ENCODE data around the gene QRICH2.

The QRICH2 gene

DNA sequence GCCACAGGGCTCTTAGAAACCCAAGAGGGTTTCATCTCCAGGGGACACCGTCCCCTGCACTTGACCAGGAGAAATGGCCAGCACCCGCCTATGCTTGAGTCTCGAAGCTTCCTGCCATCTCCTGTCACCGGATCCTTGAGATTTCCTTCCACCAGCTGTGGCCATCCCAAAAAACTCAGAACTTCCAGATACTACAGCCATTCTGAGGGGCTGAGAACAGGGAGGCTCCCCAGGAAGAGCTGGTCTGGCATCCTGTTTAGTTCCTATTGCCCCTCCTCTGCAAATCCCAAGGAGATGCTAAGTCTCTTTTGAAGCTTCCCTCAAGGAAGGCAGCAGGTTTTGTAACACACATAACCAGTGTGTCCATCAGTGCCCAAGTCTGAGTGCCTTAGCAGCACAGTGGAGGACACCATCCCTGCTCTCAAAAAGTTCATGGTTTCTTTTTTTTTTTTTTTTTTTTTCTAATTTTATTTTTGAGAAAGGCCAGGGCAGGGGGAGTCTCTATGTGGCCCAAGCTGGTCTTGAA lies 41.0 kb downstream of the QRICH2 start:
- no peak for DNase-seq
- 92% methylated on average over 4 of the region's 4 CpGs for whole genome bisulfite sequencing (ENCODE audit: insufficient coverage)
- peaks cover 26 to 82% (median 74%) of the 10 kb centered on the region in 4 experiments for H3K4me1 ChIP-seq (ENCODE audit: control extremely low read depth in 1 of 4, control insufficient read depth in 4 of 4, insufficient read depth in 4 of 4, low read length in 3 of 4)
- H3K27ac ChIP-seq (ENCODE audit: insufficient read depth in 1 of 2, low read depth in 1 of 2, low read length in 2 of 2, poor library complexity in 1 of 2, severe bottlenecking in 2 of 2): peak overlapping the region; percentile 89 to 94
- H3K9me3 ChIP-seq (ENCODE audit: control extremely low read depth in 1 of 5, control insufficient read depth in 4 of 5, insufficient read depth in 2 of 5, low read depth in 1 of 5, low read length in 4 of 5): no peaks in the 10 kb centered on the region
- H3K4me3 ChIP-seq (ENCODE audit: control insufficient read depth in 1 of 7, extremely low read depth in 1 of 7, insufficient read depth in 4 of 7, low read depth in 2 of 7, low read length in 6 of 7): peak overlapping the region in 6 of 7 experiments; percentile 71 to 97 (median 86)
- ChIA-PET CTCF (interaction anchor here (0.7 to 4.5 kb wide), 5 partner anchors 12 to 143 kb away, joined by 3 to 27 read pairs (median 5); no protein-coding TSS in a partner anchor), POLR2A (interaction anchor here (0.8 kb wide), 1 partner anchor 13 kb away, joined by 3 read pairs; no protein-coding TSS in a partner anchor)
- peaks cover 0 to 31% (median 8%) of the 10 kb centered on the region in 4 experiments for H3K36me3 ChIP-seq (ENCODE audit: control insufficient read depth in 4 of 4, insufficient read depth in 4 of 4, low read length in 3 of 4)
- H3K27me3 ChIP-seq (replicated peaks in 2 of 5; ENCODE audit: control insufficient read depth in 4 of 5, insufficient read depth in 5 of 5, low read length in 4 of 5): no peaks in the 10 kb centered on the region

DNA sequence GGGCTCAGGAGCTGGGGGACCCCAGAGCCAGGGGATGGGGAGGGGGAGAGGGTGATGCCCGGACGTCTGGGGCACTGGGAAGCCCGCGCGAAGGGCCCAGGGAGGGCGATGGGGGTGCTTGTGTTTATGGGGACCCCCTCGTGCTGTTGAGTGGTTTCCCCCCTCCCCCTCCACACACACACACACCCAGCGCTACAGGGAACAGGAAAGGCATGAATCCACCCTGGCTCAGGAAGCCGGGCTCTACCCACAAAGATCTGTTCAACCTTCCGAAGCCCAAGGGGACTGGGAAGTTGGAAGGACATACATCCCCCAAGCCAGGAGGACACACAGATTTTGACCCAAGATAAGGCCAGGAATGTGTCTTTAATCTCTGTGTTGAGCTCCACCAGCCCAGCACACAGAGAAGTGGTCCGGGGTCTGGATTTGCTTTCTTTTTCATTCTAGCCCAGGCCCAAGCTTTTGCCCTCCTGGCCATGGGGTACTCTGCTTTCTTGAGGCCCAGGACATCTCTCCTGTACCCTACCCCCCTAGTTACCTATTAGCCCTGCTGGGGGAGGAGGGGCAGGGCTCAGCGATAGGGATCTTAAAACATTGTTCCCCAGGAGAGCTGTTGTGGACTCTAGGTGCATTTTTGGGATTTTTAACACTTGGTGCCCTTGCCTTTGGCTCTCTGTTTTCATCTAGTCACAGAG lies 41.7 kb downstream of the QRICH2 start:
- no peaks in the 10 kb centered on the region for H3K27me3 ChIP-seq (replicated peaks in 2 of 5; ENCODE audit: control insufficient read depth in 4 of 5, insufficient read depth in 5 of 5, low read length in 4 of 5)
- ChIA-PET CTCF (interaction anchor here (0.7 to 4.5 kb wide), 5 partner anchors 12 to 143 kb away, joined by 3 to 27 read pairs (median 5); no protein-coding TSS in a partner anchor), POLR2A (interaction anchor here (0.8 kb wide), 1 partner anchor 12 kb away, joined by 3 read pairs; no protein-coding TSS in a partner anchor)
- peak overlapping the region; percentile 71 to 97 (median 87) for H3K4me3 ChIP-seq (ENCODE audit: control insufficient read depth in 1 of 7, extremely low read depth in 1 of 7, insufficient read depth in 4 of 7, low read depth in 2 of 7, low read length in 6 of 7)
- DNase-seq: peak in 2 of 3 donors; percentile 40 to 55
- peaks cover 0 to 30% (median 8%) of the 10 kb centered on the region in 4 experiments for H3K36me3 ChIP-seq (ENCODE audit: control insufficient read depth in 4 of 4, insufficient read depth in 4 of 4, low read length in 3 of 4)
- 0% methylated on average over 3 of the region's 12 CpGs for WGBS (ENCODE audit: insufficient coverage)
- H3K27ac ChIP-seq (ENCODE audit: insufficient read depth in 1 of 2, low read depth in 1 of 2, low read length in 2 of 2, poor library complexity in 1 of 2, severe bottlenecking in 2 of 2): peak overlapping the region; percentile 89 to 94
- no peaks in the 10 kb centered on the region for H3K9me3 ChIP-seq (ENCODE audit: control extremely low read depth in 1 of 5, control insufficient read depth in 4 of 5, insufficient read depth in 2 of 5, low read depth in 1 of 5, low read length in 4 of 5)
- peaks cover 26 to 82% (median 73%) of the 10 kb centered on the region in 4 experiments for H3K4me1 ChIP-seq (ENCODE audit: control extremely low read depth in 1 of 4, control insufficient read depth in 4 of 4, insufficient read depth in 4 of 4, low read length in 3 of 4)

DNA sequence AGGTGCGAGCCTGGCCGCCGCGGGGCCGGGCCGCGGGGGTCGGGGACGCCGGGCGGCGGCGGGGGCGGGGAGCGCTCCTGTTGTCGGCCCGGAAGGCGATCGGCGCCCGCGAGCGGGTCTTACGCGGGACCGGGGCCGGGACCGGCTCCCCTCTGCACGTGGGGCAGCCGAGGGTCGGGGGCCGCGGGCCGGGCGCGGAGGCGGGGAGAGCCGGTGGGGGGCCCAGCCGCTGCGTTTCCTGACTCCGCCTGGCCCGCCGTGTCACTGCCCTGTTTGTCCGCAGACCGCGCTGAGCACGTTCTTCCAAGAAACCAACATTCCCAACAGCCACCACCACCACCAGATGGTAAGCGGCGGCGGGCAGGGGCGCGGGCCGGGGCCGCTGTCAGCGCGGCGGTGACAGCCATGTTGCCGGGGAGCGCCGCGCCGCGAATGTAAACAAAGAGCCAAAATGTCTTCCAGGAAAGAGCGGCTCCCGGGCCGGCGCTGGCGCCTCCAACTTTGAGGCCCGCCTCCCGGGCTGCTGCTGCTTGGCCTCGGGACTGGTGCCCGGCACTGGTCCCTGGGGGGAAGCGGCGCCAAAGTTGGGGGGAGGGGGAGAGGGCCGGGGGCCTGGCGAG lies 42.3 kb downstream of the QRICH2 start:
- Histone ChIP-seq H3K27me3 (replicated peaks in 2 of 5; ENCODE audit: control insufficient read depth in 4 of 5, insufficient read depth in 5 of 5, low read length in 4 of 5) (no peaks in the 10 kb centered on the region), H3K36me3 (ENCODE audit: control insufficient read depth in 4 of 4, insufficient read depth in 4 of 4, low read length in 3 of 4) (peaks cover 0 to 23% (median 7%) of the 10 kb centered on the region in 4 experiments), H3K4me3 (ENCODE audit: control insufficient read depth in 1 of 7, extremely low read depth in 1 of 7, insufficient read depth in 4 of 7, low read depth in 2 of 7, low read length in 6 of 7) (peak overlapping the region; percentile 71 to 97 (median 87)), H3K27ac (ENCODE audit: insufficient read depth in 1 of 2, low read depth in 1 of 2, low read length in 2 of 2, poor library complexity in 1 of 2, severe bottlenecking in 2 of 2) (peak overlapping the region; percentile 89 to 94), H3K9me3 (ENCODE audit: control extremely low read depth in 1 of 5, control insufficient read depth in 4 of 5, insufficient read depth in 2 of 5, low read depth in 1 of 5, low read length in 4 of 5) (no peaks in the 10 kb centered on the region), H3K4me1 (ENCODE audit: control extremely low read depth in 1 of 4, control insufficient read depth in 4 of 4, insufficient read depth in 4 of 4, low read length in 3 of 4) (peaks cover 26 to 81% (median 67%) of the 10 kb centered on the region in 4 experiments)
- peak in 2 of 3 donors; percentile 61 to 68 for DNase-seq
- POLR2A ChIA-PET: interaction anchor here (0.6 kb wide), 1 partner anchor 488 kb away, joined by 3 read pairs; no protein-coding TSS in a partner anchor
- CTCF ChIA-PET: interaction anchor here (1.1 to 4.5 kb wide), 5 partner anchors 11 to 147 kb away, joined by 3 to 27 read pairs (median 5); no protein-coding TSS in a partner anchor
- WGBS (ENCODE audit: insufficient coverage): under 1% methylated on average over 60 of the region's 76 CpGs

DNA sequence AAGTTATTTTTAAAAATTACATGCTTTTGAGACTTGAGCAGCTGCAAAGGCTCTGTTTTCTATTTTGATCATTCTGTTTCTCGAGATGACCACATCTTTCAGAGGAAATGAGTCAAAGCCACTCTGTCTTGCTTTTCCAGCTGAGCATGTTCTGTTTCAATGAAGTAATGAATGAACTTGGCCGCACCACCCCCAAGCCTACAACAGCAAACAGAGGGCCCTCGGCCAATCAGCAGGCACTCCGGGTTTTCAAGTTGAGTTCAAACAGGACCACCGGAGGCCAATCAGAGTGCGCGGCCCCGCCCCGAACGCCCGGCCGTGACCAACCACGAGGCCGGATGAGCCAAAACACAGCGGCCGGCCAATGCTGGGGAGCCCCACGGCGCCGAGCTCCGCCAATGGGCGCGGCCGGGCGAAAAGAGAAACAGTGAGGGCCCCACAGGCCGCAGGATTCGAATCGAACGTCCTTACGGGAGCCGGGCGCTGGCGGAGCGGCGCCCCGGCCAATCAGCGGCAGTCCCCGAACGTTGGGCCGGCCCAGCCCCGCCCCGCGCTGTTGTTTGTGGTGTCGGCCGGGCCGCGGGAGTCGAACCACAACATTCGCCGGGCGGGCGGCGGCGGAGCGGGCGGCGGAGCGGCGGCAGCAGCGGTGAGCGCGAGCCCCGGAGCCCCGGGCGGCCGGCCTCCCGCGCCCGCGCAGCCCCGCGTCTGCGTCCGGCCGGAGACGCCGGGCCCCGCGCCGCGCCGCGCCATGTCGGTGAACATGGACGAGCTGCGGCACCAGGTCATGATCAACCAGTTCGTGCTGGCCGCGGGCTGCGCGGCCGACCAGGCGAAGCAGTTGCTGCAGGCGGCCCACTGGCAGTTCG lies 43.1 kb downstream of the QRICH2 start, which contains the start of gene UBALD2:
Gene UBALD2, plus strand, starts transcription at position 594 of the 869 bp plus-strand sequence. Its CDS starts 158 bp downstream, at position 752.
- Histone ChIP-seq H3K36me3 (ENCODE audit: control insufficient read depth in 4 of 4, insufficient read depth in 4 of 4, low read length in 3 of 4) (peaks cover 0 to 19% (median 5%) of the 10 kb centered on the region in 4 experiments), H3K4me1 (ENCODE audit: control extremely low read depth in 1 of 4, control insufficient read depth in 4 of 4, insufficient read depth in 4 of 4, low read length in 3 of 4) (peaks cover 26 to 85% (median 68%) of the 10 kb centered on the region in 4 experiments), H3K9me3 (ENCODE audit: control extremely low read depth in 1 of 5, control insufficient read depth in 4 of 5, insufficient read depth in 2 of 5, low read depth in 1 of 5, low read length in 4 of 5) (no peaks in the 10 kb centered on the region), H3K4me3 (ENCODE audit: control insufficient read depth in 1 of 7, extremely low read depth in 1 of 7, insufficient read depth in 4 of 7, low read depth in 2 of 7, low read length in 6 of 7) (peak within 1 kb of the TSS; percentile 71 to 97 (median 87)), H3K27me3 (replicated peaks in 2 of 5; ENCODE audit: control insufficient read depth in 4 of 5, insufficient read depth in 5 of 5, low read length in 4 of 5) (no peaks in the 10 kb centered on the region), H3K27ac (ENCODE audit: insufficient read depth in 1 of 2, low read depth in 1 of 2, low read length in 2 of 2, poor library complexity in 1 of 2, severe bottlenecking in 2 of 2) (peak within 1 kb of the TSS; percentile 89 to 94)
- CTCF ChIA-PET: interaction anchor here (0.7 to 3.9 kb wide), 7 partner anchors 11 to 162 kb away, joined by 3 to 20 read pairs (median 4); no protein-coding TSS in a partner anchor
- DNase-seq: peak; percentile 98 to 100 (median 99)
- POLR2A ChIA-PET: interaction anchor here (0.6 to 0.8 kb wide), 6 partner anchors 9 to 487 kb away, joined by 3 to 4 read pairs (median 4); no protein-coding TSS in a partner anchor
- 0% methylated on average over 93 of the region's 94 CpGs for WGBS (ENCODE audit: insufficient coverage)

DNA sequence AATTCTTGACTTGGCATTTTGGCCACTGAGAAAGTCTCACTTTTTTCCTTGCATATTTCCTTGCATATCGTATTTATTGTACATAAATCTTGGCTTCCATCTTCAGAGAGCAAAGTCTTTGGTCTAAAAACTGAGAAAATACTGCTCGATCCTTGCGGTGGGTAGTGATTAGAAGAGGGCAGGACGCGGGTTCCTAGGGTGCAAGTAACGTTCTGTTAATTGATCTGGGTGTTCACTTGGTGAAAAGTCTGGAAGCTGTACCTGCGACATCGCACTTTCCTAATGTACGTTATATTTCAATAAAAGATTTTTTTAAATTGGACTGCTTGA lies 43.7 kb downstream of the QRICH2 start:
- CTCF ChIA-PET: interaction anchor here (0.7 to 3.9 kb wide), 8 partner anchors 11 to 162 kb away, joined by 3 to 20 read pairs (median 4); no protein-coding TSS in a partner anchor
- WGBS (ENCODE audit: insufficient coverage): 87% methylated on average over 6 of the region's 9 CpGs
- H3K4me3 ChIP-seq (ENCODE audit: control insufficient read depth in 1 of 7, extremely low read depth in 1 of 7, insufficient read depth in 4 of 7, low read depth in 2 of 7, low read length in 6 of 7): peak overlapping the region in 3 of 7 experiments; percentile 11 to 34 (median 20)

DNA sequence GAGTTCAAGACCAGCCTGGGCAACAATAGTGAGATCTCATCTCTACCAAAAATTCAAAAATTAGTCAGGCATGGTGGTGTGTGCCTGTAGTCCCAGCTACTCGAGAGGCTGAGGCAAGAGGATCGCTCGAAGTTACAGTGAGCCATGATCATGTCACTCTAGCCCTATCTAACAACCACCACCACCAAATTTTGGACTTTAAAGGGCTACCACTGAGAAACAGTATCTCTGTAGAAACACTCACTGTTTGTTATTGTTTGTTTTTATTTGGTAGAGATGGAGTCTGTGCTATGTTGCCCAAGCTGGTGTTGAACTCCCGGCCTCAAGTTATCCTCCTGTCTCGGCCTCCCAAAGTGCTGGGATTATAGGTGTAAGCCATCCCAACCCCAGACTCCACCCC lies 44.2 kb downstream of the QRICH2 start:
- Histone ChIP-seq H3K4me1 (ENCODE audit: control extremely low read depth in 1 of 4, control insufficient read depth in 4 of 4, insufficient read depth in 4 of 4, low read length in 3 of 4) (peaks cover 26 to 77% (median 61%) of the 10 kb centered on the region in 4 experiments), H3K27ac (ENCODE audit: insufficient read depth in 1 of 2, low read depth in 1 of 2, low read length in 2 of 2, poor library complexity in 1 of 2, severe bottlenecking in 2 of 2) (peak overlapping the region in 1 of 2 experiments; percentile 74), H3K27me3 (replicated peaks in 2 of 5; ENCODE audit: control insufficient read depth in 4 of 5, insufficient read depth in 5 of 5, low read length in 4 of 5) (no peaks in the 10 kb centered on the region), H3K4me3 (ENCODE audit: control insufficient read depth in 1 of 7, extremely low read depth in 1 of 7, insufficient read depth in 4 of 7, low read depth in 2 of 7, low read length in 6 of 7) (no peak overlapping the region), H3K36me3 (ENCODE audit: control insufficient read depth in 4 of 4, insufficient read depth in 4 of 4, low read length in 3 of 4) (peaks cover 0 to 9% (median under 1%) of the 10 kb centered on the region in 4 experiments), H3K9me3 (ENCODE audit: control extremely low read depth in 1 of 5, control insufficient read depth in 4 of 5, insufficient read depth in 2 of 5, low read depth in 1 of 5, low read length in 4 of 5) (no peaks in the 10 kb centered on the region)
- ChIA-PET CTCF (interaction anchor here (0.8 to 3.9 kb wide), 6 partner anchors 12 to 145 kb away, joined by 3 to 20 read pairs (median 4); no protein-coding TSS in a partner anchor), POLR2A (interaction anchor here (0.7 to 1.3 kb wide), 2 partner anchors 17 to 125 kb away, joined by 3 read pairs; no protein-coding TSS in a partner anchor)
- no peak for DNase-seq
- WGBS (ENCODE audit: insufficient coverage): 95% methylated on average over 3 of the region's 5 CpGs

More for the DNA sequence above, 43.7 kb downstream of the QRICH2 start:
- H3K4me1 ChIP-seq (ENCODE audit: control extremely low read depth in 1 of 4, control insufficient read depth in 4 of 4, insufficient read depth in 4 of 4, low read length in 3 of 4): peaks cover 26 to 82% (median 66%) of the 10 kb centered on the region in 4 experiments
- H3K27me3 ChIP-seq (replicated peaks in 2 of 5; ENCODE audit: control insufficient read depth in 4 of 5, insufficient read depth in 5 of 5, low read length in 4 of 5): no peaks in the 10 kb centered on the region
- peak overlapping the region in 1 of 2 experiments; percentile 74 for H3K27ac ChIP-seq (ENCODE audit: insufficient read depth in 1 of 2, low read depth in 1 of 2, low read length in 2 of 2, poor library complexity in 1 of 2, severe bottlenecking in 2 of 2)
- peaks cover 0 to 13% (median 3%) of the 10 kb centered on the region in 4 experiments for H3K36me3 ChIP-seq (ENCODE audit: control insufficient read depth in 4 of 4, insufficient read depth in 4 of 4, low read length in 3 of 4)
- no peak for DNase-seq
- POLR2A ChIA-PET: interaction anchor here (0.6 to 1.3 kb wide), 6 partner anchors 10 to 109 kb away, joined by 3 to 4 read pairs (median 4); no protein-coding TSS in a partner anchor
- H3K9me3 ChIP-seq (ENCODE audit: control extremely low read depth in 1 of 5, control insufficient read depth in 4 of 5, insufficient read depth in 2 of 5, low read depth in 1 of 5, low read length in 4 of 5): no peaks in the 10 kb centered on the region
